IPS DF 4.7 (cell line): Measurements from ENCODE around the gene TPK1.
"Not testable (repeated sequence)": the region's sequence is repeated elsewhere in the genome, so short reads cannot be mapped to it uniquely, and the experiment has no call there.

ENCODE experiments used
- DNase-seq: peaks from one replicate; pipeline ENCODE4 v3.0.0-alpha.2; 2013; ENCODE audit warnings: low spot score; ENCODE audit errors: extremely low read depth

TPK1 gene

GRCh38 chr7:144777889-144778288 lies 58.0 kb downstream of the TPK1 start:
- not testable (repeated sequence) for DNase-seq

- no peak for DNase-seq
These were observed 58.6 kb downstream of the TPK1 start for GRCh38 chr7:144777005-144777839.

- DNase-seq, result no peak
These were observed 59.4 kb downstream of the TPK1 start for GRCh38 chr7:144776447-144776846.

- no peak for DNase-seq
These were observed 60.1 kb downstream of the TPK1 start for GRCh38 chr7:144775749-144776148.

GRCh38 chr7:144771927-144772326 lies 63.9 kb downstream of the TPK1 start:
- no peak for DNase-seq

GRCh38 chr7:144771174-144771573 lies 64.7 kb downstream of the TPK1 start:
- DNase-seq, result no peak

- no peak for DNase-seq
These were observed 66.5 kb downstream of the TPK1 start for GRCh38 chr7:144769352-144769751.

GRCh38 chr7:144768633-144769032 lies 67.2 kb downstream of the TPK1 start:
- DNase-seq, result no peak

GRCh38 chr7:144763291-144763690 lies 72.6 kb downstream of the TPK1 start:
- DNase-seq, result no peak

GRCh38 chr7:144762853-144763252 lies 73.0 kb downstream of the TPK1 start:
- DNase-seq, result no peak

- no peak for DNase-seq
These were observed 74.4 kb downstream of the TPK1 start for GRCh38 chr7:144761493-144761892.

- DNase-seq, result no peak
These were observed 76.2 kb downstream of the TPK1 start for GRCh38 chr7:144759653-144760052.

- DNase-seq, result no peak
These were observed 87.9 kb downstream of the TPK1 start for GRCh38 chr7:144747936-144748335.

GRCh38 chr7:144738708-144739314 lies 97.0 kb downstream of the TPK1 start:
- DNase-seq, result no peak

GRCh38 chr7:144738146-144738545 lies 97.7 kb downstream of the TPK1 start:
- DNase-seq, result no peak

- DNase-seq, result no peak
These were observed 98.9 kb downstream of the TPK1 start for GRCh38 chr7:144736880-144737493.

GRCh38 chr7:144735505-144736276 lies 100.2 kb downstream of the TPK1 start:
- DNase-seq, result no peak

- no peak for DNase-seq
These were observed 104.0 kb downstream of the TPK1 start for GRCh38 chr7:144731661-144732351.

GRCh38 chr7:144730224-144730623 lies 105.6 kb downstream of the TPK1 start:
- DNase-seq, result no peak

GRCh38 chr7:144729226-144729625 lies 106.6 kb downstream of the TPK1 start:
- no peak for DNase-seq

- DNase-seq, result no peak
These were observed 107.3 kb downstream of the TPK1 start for GRCh38 chr7:144728551-144728950.
